BE2C (cell line): Measurements from ENCODE around the gene NHLRC1.

Experiments used
- DNase-seq: peaks from one replicate; pipeline ENCODE4 v3.0.0-alpha.2; 2020
- H3K27me3 ChIP-seq: fragments of 250-450 bp; sonication (Bioruptor Pico); 2 replicates; pipeline ENCODE4 v1.5.1; 2020; ENCODE audit warnings: mild to moderate bottlenecking
- H3K36me3 ChIP-seq: fragments of 250-450 bp; sonication (Bioruptor Pico); 2 replicates; pipeline ENCODE4 v1.5.1; 2020; ENCODE audit warnings: mild to moderate bottlenecking
- H3K4me1 ChIP-seq: fragments of 250-450 bp; sonication (Bioruptor Pico); 2 replicates; pipeline ENCODE4 v1.5.1; 2020
- H3K4me3 ChIP-seq: 2 replicates; pipeline ENCODE4 v1.5.1; 2011; ENCODE audit warnings: low read depth, low read length
- H3K9me3 ChIP-seq: fragments of 250-450 bp; sonication (Bioruptor Pico); 2 replicates; pipeline ENCODE4 v1.5.1; 2020
- CTCF ChIP-seq: IDR thresholded peaks from 2 replicates; pipeline ENCODE4 v1.5.1; 2012; ENCODE audit warnings: mild to moderate bottlenecking, low read depth, low read length

NHLRC1 gene

DNA sequence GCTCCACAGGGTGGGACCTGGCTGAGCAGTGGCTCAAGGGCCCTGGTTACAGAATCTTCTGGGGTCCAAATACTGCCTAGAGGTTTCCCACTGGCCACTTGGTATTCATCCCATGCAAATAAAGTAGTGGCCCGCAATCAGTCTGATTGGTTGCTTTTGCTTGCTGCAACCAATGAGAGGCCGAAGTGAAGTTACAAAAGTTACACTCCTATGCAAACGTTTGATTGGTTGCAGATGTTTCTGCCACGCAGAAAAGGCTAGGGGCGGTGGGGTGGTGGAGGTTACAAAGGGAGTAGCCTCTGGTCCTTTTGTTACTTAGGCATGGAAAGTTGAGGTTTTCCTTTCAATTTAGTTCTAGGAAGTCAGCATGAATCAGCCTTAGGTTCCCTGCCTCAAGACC, 3.6 kb upstream of the NHLRC1 start:
- TF ChIP-seq CTCF, result no peak
- H3K27me3 ChIP-seq, result no peaks in the 10 kb centered on the region
- DNase-seq, result peak; percentile 8

DNA sequence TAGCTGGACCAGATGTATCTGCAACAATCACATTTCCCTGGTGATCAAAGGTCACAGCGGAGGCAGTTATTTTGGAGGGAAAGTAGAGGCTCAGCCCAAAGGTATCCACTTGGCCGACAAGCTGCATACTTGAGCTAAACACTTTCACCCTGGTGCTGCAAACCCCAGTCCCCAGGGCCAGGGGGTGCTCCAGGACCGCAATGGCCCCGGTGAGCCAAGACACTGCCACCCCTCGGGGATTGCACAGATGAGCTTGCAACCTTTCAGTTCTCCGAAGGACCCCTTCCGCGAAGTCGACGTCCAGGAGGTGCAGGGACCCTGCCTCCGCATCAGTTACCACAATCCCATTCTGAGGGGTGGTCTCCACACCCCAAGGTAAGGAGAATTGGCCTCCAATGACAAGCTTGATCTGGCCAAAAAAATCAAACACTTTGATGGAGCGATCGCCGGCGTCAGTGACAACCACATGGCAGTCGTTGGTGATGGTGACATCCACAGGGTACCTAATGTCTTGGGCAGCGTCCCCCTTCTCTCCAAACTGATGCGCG, 823 bp downstream of the NHLRC1 start:
- no peaks in the 10 kb centered on the region for H3K36me3 ChIP-seq
- DNase-seq, result no peak
- no peaks in the 10 kb centered on the region for H3K4me1 ChIP-seq
- no peaks in the 10 kb centered on the region for H3K27me3 ChIP-seq
- no peaks in the 10 kb centered on the region for H3K9me3 ChIP-seq
- TF ChIP-seq CTCF, result 0 out of 2 replicates have a peak, but pooled peaks have one; percentile 1
- H3K4me3 ChIP-seq, result no peak overlapping the region

More for the DNA sequence above, 3.6 kb upstream of the NHLRC1 start:
- H3K4me1 ChIP-seq, result no peaks in the 10 kb centered on the region
- H3K9me3 ChIP-seq, result no peaks in the 10 kb centered on the region
- no peak overlapping the region for H3K4me3 ChIP-seq
- no peaks in the 10 kb centered on the region for H3K36me3 ChIP-seq

- no peaks in the 10 kb centered on the region for H3K4me1 ChIP-seq
- H3K27me3 ChIP-seq, result no peaks in the 10 kb centered on the region
- DNase-seq, result no peak
- no peaks in the 10 kb centered on the region for H3K36me3 ChIP-seq
- no peaks in the 10 kb centered on the region; the same call in 1 of the 2 replicates for H3K9me3 ChIP-seq
- H3K4me3 ChIP-seq, result no peak overlapping the region
- no peak for TF ChIP-seq CTCF
Observed at GRCh38 chr6:18119236-18119635, 3.2 kb downstream of the NHLRC1 start.

- Histone ChIP-seq H3K4me3 (no peak overlapping the region), H3K4me1 (no peaks in the 10 kb centered on the region), H3K36me3 (no peaks in the 10 kb centered on the region), H3K27me3 (no peaks in the 10 kb centered on the region), H3K9me3 (no peaks in the 10 kb centered on the region; the same call in 1 of the 2 replicates)
- TF ChIP-seq CTCF, result no peak
- DNase-seq, result no peak
Observed at GRCh38 chr6:18118330-18118729, 4.1 kb downstream of the NHLRC1 start.

GRCh38 chr6:18117136-18117535, 5.3 kb downstream of the NHLRC1 start:
- TF ChIP-seq CTCF, result no peak
- H3K27me3 ChIP-seq, result no peaks in the 10 kb centered on the region
- no peak overlapping the region for H3K4me3 ChIP-seq
- no peaks in the 10 kb centered on the region for H3K36me3 ChIP-seq
- DNase-seq, result no peak
- H3K4me1 ChIP-seq, result no peaks in the 10 kb centered on the region
- no peaks in the 10 kb centered on the region; the same call in 1 of the 2 replicates for H3K9me3 ChIP-seq

GRCh38 chr6:18115356-18115755, 7.1 kb downstream of the NHLRC1 start:
- no peak for TF ChIP-seq CTCF
- no peaks in the 10 kb centered on the region for H3K4me1 ChIP-seq
- H3K4me3 ChIP-seq, result no peak overlapping the region
- H3K36me3 ChIP-seq, result no peaks in the 10 kb centered on the region
- H3K27me3 ChIP-seq, result no peaks in the 10 kb centered on the region
- DNase-seq, result no peak
- no peaks in the 10 kb centered on the region; the same call in 1 of the 2 replicates for H3K9me3 ChIP-seq
